ENCODE results near the gene PHLPP1. TPM values are rescaled to one million over a fixed set of nuclear protein-coding genes. Genes with fewer than 3 reads are reported as not detected.

Gene PHLPP1
- total RNA-seq, 1 experiment from 2014 or later: 14.7 TPM

GRCh38 chr18:62904396-62905285 is 189.3 kb downstream of the PHLPP1 start:
- CTCF ChIA-PET: no interaction called here

More at GRCh38 chr18:62904396-62905285, 189.3 kb downstream of the PHLPP1 start:
- Histone ChIP-seq H2AFZ (ENCODE audit: low read depth, low read length, poor library complexity, severe bottlenecking) (no peak overlapping the region), H3K9me2 (ENCODE audit: insufficient read depth) (no peaks in the 10 kb centered on the region), H3K9me3 (ENCODE audit: control insufficient read depth in 1 of 2, insufficient read depth in 1 of 2, low read depth in 1 of 2, low read length in 2 of 2) (no peaks in the 10 kb centered on the region), H4K20me1 (ENCODE audit: insufficient read depth) (no peaks in the 10 kb centered on the region), H3K79me2 (ENCODE audit: insufficient read depth, low read length) (no peaks in the 10 kb centered on the region), H3K27ac (ENCODE audit: low read depth, low read length) (no peak overlapping the region), H3K36me3 (ENCODE audit: control insufficient read depth in 1 of 2, insufficient read depth in 2 of 2, low read length in 2 of 2) (no peaks in the 10 kb centered on the region), H3K4me2 (ENCODE audit: low read length) (no peak overlapping the region), H3K27me3 (ENCODE audit: insufficient read depth, low read length) (no peaks in the 10 kb centered on the region), H3K4me3 (replicated peaks in 1 of 2; ENCODE audit: low read depth in 1 of 2, low read length in 2 of 2) (no peak overlapping the region), H3K4me1 (ENCODE audit: control insufficient read depth in 1 of 2, insufficient read depth in 2 of 2, low read length in 2 of 2) (peaks cover 8 to 9% of the 10 kb centered on the region in 2 experiments), H3K9ac (ENCODE audit: low read length) (no peak overlapping the region)
- POLR2A ChIA-PET: no interaction called here
- TF ChIP-seq CBX3 (IDR thresholded peaks at IDR 0.05; ENCODE audit: low read depth) (no peak), ZFX (IDR thresholded peaks at IDR 0.05) (no peak), ZNF274 (IDR thresholded peaks at IDR 0.05; ENCODE audit: low read depth, low read length) (no peak), TCF7L2 (IDR thresholded peaks at IDR 0.05; ENCODE audit: borderline replicate concordance, extremely low read depth, insufficient read depth, insufficient read length) (no peak), SRF (IDR thresholded peaks at IDR 0.05; ENCODE audit: low read depth) (no peak), POLR2A (IDR thresholded peaks at IDR 0.05; ENCODE audit: borderline replicate concordance, extremely low read depth, insufficient read depth, insufficient read length) (no peak), CTCF (IDR thresholded peaks at IDR 0.05 in 2 of 3, conservative IDR thresholded peaks at IDR 0.05 in 1 of 3; ENCODE audit: borderline replicate concordance in 1 of 3, insufficient read depth in 1 of 3, low read depth in 2 of 3, low read length in 2 of 3) (no peak), EGR1 (IDR thresholded peaks at IDR 0.05; ENCODE audit: low read depth) (no peak), YY1 (IDR thresholded peaks at IDR 0.05; ENCODE audit: extremely low read depth, insufficient replicate concordance, low read depth, low read length) (no peak), CEBPB (IDR thresholded peaks at IDR 0.05; ENCODE audit: low read depth) (no peak), SP1 (IDR thresholded peaks at IDR 0.05; ENCODE audit: low read depth) (no peak), SIN3A (IDR thresholded peaks at IDR 0.05; ENCODE audit: low read depth) (no peak), JUND (IDR thresholded peaks at IDR 0.05) (no peak), ZBTB33 (IDR thresholded peaks at IDR 0.05; ENCODE audit: extremely low read depth, insufficient replicate concordance, low read length) (no peak), ELF1 (IDR thresholded peaks at IDR 0.05; ENCODE audit: borderline replicate concordance, low read depth) (no peak), FOSL1 (IDR thresholded peaks at IDR 0.05; ENCODE audit: low read depth) (no peak), EZH2phosphoT487 (IDR thresholded peaks at IDR 0.05; ENCODE audit: borderline replicate concordance) (no peak), POLR2AphosphoS5 (IDR thresholded peaks at IDR 0.05; ENCODE audit: low read depth, low read length) (no peak)
- DNase-seq (ENCODE audit: low read depth, low spot score) (no peak), ATAC-seq (no peak)
- intact Hi-C loops (cut with micrococcal nuclease): no loop called here
- RAD21 ChIA-PET (ENCODE audit: low non-redundant PET in 1 of 2, low total read pairs in 2 of 2, uncharacterized antibody in 2 of 2, unreplicated experiment in 2 of 2): no interaction called here
- BruUV-seq (replicated peaks): no TSS peak

Measured in HCT116 (cell line).